GM21515 (cell line): Measurements from ENCODE around the gene KIRREL3.
A peak's percentile ranks its signal among the peaks of the same experiment; 100 is the strongest.
"Not testable (repeated sequence)": the region's sequence is repeated elsewhere in the genome, so short reads cannot be mapped to it uniquely, and the experiment has no call there.

ENCODE experiments used
- ATAC-seq: cut with Tn5 transposase; IDR thresholded peaks from one replicate; pipeline ENCODE4 v1.9.1; 2021; ENCODE audit not compliant: unreplicated experiment

Gene KIRREL3

GRCh38 chr11:126959700-126960099 is 40.9 kb downstream of the KIRREL3 start:
- no peak for ATAC-seq

- no peak for ATAC-seq
Measured at GRCh38 chr11:126956635-126957034, 43.9 kb downstream of the KIRREL3 start.

- not testable (repeated sequence) for ATAC-seq
Measured at GRCh38 chr11:126952533-126952932, 48.0 kb downstream of the KIRREL3 start.

- no peak for ATAC-seq
Measured at GRCh38 chr11:126951465-126951864, 49.1 kb downstream of the KIRREL3 start.

GRCh38 chr11:126949066-126949891 is 51.3 kb downstream of the KIRREL3 start:
- no peak for ATAC-seq

GRCh38 chr11:126948563-126948962 is 52.0 kb downstream of the KIRREL3 start:
- no peak for ATAC-seq

- no peak for ATAC-seq
Measured at GRCh38 chr11:126945319-126945718, 55.3 kb downstream of the KIRREL3 start.

- ATAC-seq: no peak
Measured at GRCh38 chr11:126943316-126943715, 57.3 kb downstream of the KIRREL3 start.

GRCh38 chr11:126942146-126942545 is 58.4 kb downstream of the KIRREL3 start:
- no peak for ATAC-seq

GRCh38 chr11:126939552-126939951 is 61.0 kb downstream of the KIRREL3 start:
- no peak for ATAC-seq

GRCh38 chr11:126938718-126939117 is 61.9 kb downstream of the KIRREL3 start:
- ATAC-seq: no peak

GRCh38 chr11:126930091-126930841 is 70.3 kb downstream of the KIRREL3 start:
- ATAC-seq: no peak

GRCh38 chr11:126929179-126930061 is 71.2 kb downstream of the KIRREL3 start:
- ATAC-seq: no peak

GRCh38 chr11:126927623-126928022 is 72.9 kb downstream of the KIRREL3 start:
- ATAC-seq: no peak

GRCh38 chr11:126926376-126926791 is 74.2 kb downstream of the KIRREL3 start:
- ATAC-seq: no peak

GRCh38 chr11:126925321-126926093 is 75.1 kb downstream of the KIRREL3 start:
- no peak for ATAC-seq

GRCh38 chr11:126924376-126925040 is 76.1 kb downstream of the KIRREL3 start:
- no peak for ATAC-seq

GRCh38 chr11:126920833-126921232 is 79.7 kb downstream of the KIRREL3 start:
- no peak for ATAC-seq

- peak; percentile 60 for ATAC-seq
Measured at GRCh38 chr11:126919147-126919823, 81.3 kb downstream of the KIRREL3 start.
